CMK (cell line): ENCODE results near the gene WDR6.
A peak's percentile ranks its signal among the peaks of the same experiment; 100 is the strongest.

Source experiments
- DNase-seq: peaks from one replicate; pipeline ENCODE4 v3.0.0-alpha.2; 2010; ENCODE audit warnings: low read depth

The WDR6 gene

GRCh38 chr3:49007068-49007770 lies at the start of gene WDR6:
TSS of gene WDR6 (plus strand) at chr3:49007391. CDS start at chr3:49007432, 41 bp downstream.
- DNase-seq = peak; percentile 95

- DNase-seq = no peak
Measured at GRCh38 chr3:48960841-48961413, 46.3 kb upstream of the WDR6 start.

- DNase-seq = no peak
Measured at GRCh38 chr3:48962340-48962739, 44.9 kb upstream of the WDR6 start.

- DNase-seq = no peak
Measured at GRCh38 chr3:48962939-48963338, 44.3 kb upstream of the WDR6 start.

GRCh38 chr3:48963591-48963990 lies 43.6 kb upstream of the WDR6 start:
- no peak for DNase-seq

GRCh38 chr3:48966367-48966766 lies 40.8 kb upstream of the WDR6 start:
- no peak for DNase-seq

GRCh38 chr3:48966876-48967361 lies 40.3 kb upstream of the WDR6 start:
- DNase-seq = no peak

- no peak for DNase-seq
Measured at GRCh38 chr3:48970586-48970985, 36.6 kb upstream of the WDR6 start.

GRCh38 chr3:48974076-48974864 lies 32.9 kb upstream of the WDR6 start:
- no peak for DNase-seq

- no peak for DNase-seq
Measured at GRCh38 chr3:48979451-48979850, 27.7 kb upstream of the WDR6 start.

GRCh38 chr3:48980295-48980694 lies 26.9 kb upstream of the WDR6 start:
- DNase-seq = no peak

GRCh38 chr3:48982016-48982415 lies 25.2 kb upstream of the WDR6 start:
- DNase-seq = no peak

GRCh38 chr3:48982686-48983085 lies 24.5 kb upstream of the WDR6 start:
- no peak for DNase-seq

GRCh38 chr3:48983096-48983495 lies 24.1 kb upstream of the WDR6 start:
- no peak for DNase-seq

GRCh38 chr3:48984663-48985062 lies 22.5 kb upstream of the WDR6 start:
- DNase-seq = no peak

- no peak for DNase-seq
Measured at GRCh38 chr3:48985831-48986376, 21.3 kb upstream of the WDR6 start.

- no peak for DNase-seq
Measured at GRCh38 chr3:48989126-48989795, 17.9 kb upstream of the WDR6 start.

- peak; percentile 76 for DNase-seq
Measured at GRCh38 chr3:48989796-48990635, 17.2 kb upstream of the WDR6 start, which contains the start of gene P4HTM. TSS of gene P4HTM (plus strand) at chr3:48990241. CDS start at chr3:48990257, 16 bp downstream.

GRCh38 chr3:48990636-48991469 lies 16.3 kb upstream of the WDR6 start:
- no peak for DNase-seq
